ENCODE measurements around the gene NUDT1. TPM values are rescaled to one million over a fixed set of nuclear protein-coding genes. Genes with fewer than 3 reads are reported as not detected.

Gene NUDT1
- 17.6 and 67.5 TPM in 2 replicates for total RNA-seq

DNA sequence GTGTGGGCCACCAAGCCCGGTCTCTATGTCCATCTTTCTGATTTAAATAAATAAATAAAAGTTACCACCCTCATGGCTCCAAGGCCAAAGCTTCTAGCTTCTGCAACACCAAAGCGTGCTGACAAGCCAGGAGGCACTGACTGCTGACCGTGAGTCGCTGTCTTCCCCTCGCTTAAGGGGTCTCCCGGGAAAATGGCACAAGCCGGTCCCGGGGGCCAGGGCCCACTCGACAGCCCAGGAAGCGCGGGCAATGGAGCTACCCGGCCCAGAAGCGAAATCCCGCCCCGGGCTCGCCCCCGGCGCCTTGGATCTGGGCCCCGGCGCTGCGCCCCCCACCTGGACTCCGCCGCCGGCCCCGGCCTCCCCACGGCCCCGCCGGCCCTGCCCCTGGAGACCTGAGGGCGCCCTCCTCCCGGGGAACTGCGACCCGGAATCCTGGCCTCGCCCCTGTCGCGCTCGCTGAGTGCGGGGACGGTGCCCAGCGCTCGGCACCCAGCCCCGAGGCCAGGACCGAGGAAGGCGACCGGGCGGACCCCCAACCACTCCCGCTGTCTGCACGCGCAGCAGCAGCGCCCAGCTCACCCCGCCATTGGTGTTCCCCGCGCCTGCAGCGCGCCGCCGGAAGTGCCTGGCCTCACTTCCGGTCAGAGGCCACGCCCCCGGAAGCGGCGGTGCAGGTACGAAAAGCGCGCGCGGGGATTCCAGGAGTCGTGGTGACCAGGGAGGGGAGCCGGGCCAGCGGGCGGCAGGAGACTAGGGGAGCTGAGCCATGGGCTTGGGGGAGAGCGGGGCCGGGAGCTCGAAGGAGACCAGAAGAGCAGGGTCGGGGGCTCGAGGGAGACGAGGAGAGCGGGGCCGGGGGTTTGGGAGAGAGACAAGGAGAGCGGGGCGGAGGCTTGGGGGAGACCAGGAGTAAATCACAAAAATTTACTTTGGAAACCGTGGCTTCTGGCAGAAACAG is at the start of gene NUDT1, which contains the start of gene MRM2:
TSS of gene NUDT1 (plus strand) at position 647 of the 961 bp plus-strand sequence. CDS start 2,349 bp downstream, outside the sequence.
TSS of gene MRM2 (minus strand) at position 626 of the 961 bp plus-strand sequence. CDS start at position 590, 36 bp downstream.

GRCh38 chr7:2232766-2233520 is 9.1 kb upstream of the NUDT1 start, which contains the start of gene MAD1L1:
Gene MAD1L1 (minus strand): TSS chr7:2232945. CDS start chr7:2230133, 2,812 bp downstream.

Other genes starting within 250 kb of the NUDT1 start
- 24.4 and 35.4 TPM in 2 replicates for gene MAD1L1, start 9.3 kb upstream of the NUDT1 start, total RNA-seq
- 18.9 and 25.9 TPM in 2 replicates for gene MRM2, start within 50 bp of the NUDT1 start, total RNA-seq
- 32.1 and 45.9 TPM in 2 replicates for gene SNX8, start 72.2 kb downstream of the NUDT1 start, total RNA-seq
- gene EIF3B, start 112.6 kb downstream of the NUDT1 start, total RNA-seq: 83.0 and 133 TPM in 2 replicates
- 9.3 and 21.6 TPM in 2 replicates for gene CHST12, start 161.4 kb downstream of the NUDT1 start, total RNA-seq
- not detected in 2 replicates for gene GRIFIN, start 234.2 kb downstream of the NUDT1 start, total RNA-seq

Measured in epithelial cell of alveolus of lung (primary cell).